ENCODE data around the gene PRSS2.

GRCh38 chr7:142746264-142746663, 24.5 kb upstream of the PRSS2 start:
- TF ChIP-seq, protein P1, sequence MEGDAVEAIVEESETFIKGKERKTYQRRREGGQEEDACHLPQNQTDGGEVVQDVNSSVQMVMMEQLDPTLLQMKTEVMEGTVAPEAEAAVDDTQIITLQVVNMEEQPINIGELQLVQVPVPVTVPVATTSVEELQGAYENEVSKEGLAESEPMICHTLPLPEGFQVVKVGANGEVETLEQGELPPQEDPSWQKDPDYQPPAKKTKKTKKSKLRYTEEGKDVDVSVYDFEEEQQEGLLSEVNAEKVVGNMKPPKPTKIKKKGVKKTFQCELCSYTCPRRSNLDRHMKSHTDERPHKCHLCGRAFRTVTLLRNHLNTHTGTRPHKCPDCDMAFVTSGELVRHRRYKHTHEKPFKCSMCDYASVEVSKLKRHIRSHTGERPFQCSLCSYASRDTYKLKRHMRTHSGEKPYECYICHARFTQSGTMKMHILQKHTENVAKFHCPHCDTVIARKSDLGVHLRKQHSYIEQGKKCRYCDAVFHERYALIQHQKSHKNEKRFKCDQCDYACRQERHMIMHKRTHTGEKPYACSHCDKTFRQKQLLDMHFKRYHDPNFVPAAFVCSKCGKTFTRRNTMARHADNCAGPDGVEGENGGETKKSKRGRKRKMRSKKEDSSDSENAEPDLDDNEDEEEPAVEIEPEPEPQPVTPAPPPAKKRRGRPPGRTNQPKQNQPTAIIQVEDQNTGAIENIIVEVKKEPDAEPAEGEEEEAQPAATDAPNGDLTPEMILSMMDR (IDR thresholded peaks at IDR 0.05; ENCODE audit: low read depth, low read length): no peak
- TF ChIP-seq EZH2phosphoT487 (IDR thresholded peaks at IDR 0.05; ENCODE audit: low read depth): no peak

All from OCI-LY3 (cell line).